Kidney (tissue), 14 donors: ENCODE measurements around the gene FUBP3. TPM values are rescaled to one million over a fixed set of nuclear protein-coding genes. Genes with fewer than 3 reads are reported as not detected.

ENCODE experiments used
- DNase-seq, 5 donors: peaks; one replicate each; pipeline ENCODE4 v3.0.0-alpha.2; 2013 to 2020
- FAIRE-seq: peaks from 2 replicates; lab custom pipeline; 2012; peaks lifted over from hg19 to GRCh38; lab: Jason Lieb, UNC
- H3K27ac ChIP-seq, 2 donors: one replicate each; pipeline ENCODE4 v1.7.0; 2013; ENCODE audit warnings: low read depth in 2 of 2, low read length in 2 of 2, inconsistent platforms in 1 of 2
- H3K27me3 ChIP-seq: one replicate; pipeline ENCODE4 v1.7.1; 2013; ENCODE audit warnings: low read length, inconsistent platforms; ENCODE audit not compliant: control insufficient read depth, insufficient read depth
- H3K36me3 ChIP-seq, 3 donors: one replicate each; pipeline versions ENCODE4 v1.7.0 to v1.7.1; 2013; ENCODE audit warnings: low read length in 3 of 3, control low read depth in 1 of 3, inconsistent platforms in 1 of 3; ENCODE audit not compliant: insufficient read depth in 3 of 3, control insufficient read depth in 2 of 3
- H3K4me1 ChIP-seq, 3 donors: one replicate each; pipeline versions ENCODE4 v1.7.0 to v1.7.1; 2013; ENCODE audit warnings: low read length in 3 of 3, inconsistent platforms in 1 of 3, low read depth in 1 of 3; ENCODE audit not compliant: control insufficient read depth in 2 of 3, insufficient read depth in 2 of 3
- H3K4me3 ChIP-seq, 3 donors: one replicate each; pipeline versions ENCODE4 v1.7.0 to v1.8.1; 2013; ENCODE audit warnings: low read length in 3 of 3, control low read depth in 1 of 3, inconsistent platforms in 1 of 3
- H3K9ac ChIP-seq, 3 donors: one replicate each; pipeline versions ENCODE4 v1.7.0 to v1.7.1; 2013; ENCODE audit warnings: low read length in 3 of 3, control low read depth in 1 of 3, inconsistent platforms in 1 of 3
- H3K9me3 ChIP-seq, 3 donors: one replicate each; pipeline versions ENCODE4 v1.7.0 to v1.7.1; 2013; ENCODE audit warnings: low read length in 3 of 3, control low read depth in 1 of 3, inconsistent platforms in 1 of 3; ENCODE audit not compliant: control insufficient read depth in 2 of 3, insufficient read depth in 1 of 3
- intact Hi-C: fragments of 100-400 bp; cut with DNase I; formaldehyde crosslinking; loops from one replicate; pipeline ENCODE4 v1.11.1; 2022
- polyA plus RNA-seq: library from polyadenylated mRNA; stranded (reverse); fragments of 350-450 nt; fragmentation: Illumina TruSeq; extraction: RNeasy Lipid Tissue Mini Kit (QIAGEN cat#74804); gene quantifications from one replicate; pipeline ENCODE4 v1.2.3, GENCODE V29; 2014; ENCODE audit warnings: low read depth, low replicate concordance; ENCODE audit not compliant: insufficient read depth
- total RNA-seq: library from RNA; stranded (reverse); fragmentation: NEBNext Ultra II Directional; extraction: Animal tissue kit (Norgen Biotek cat#: 25700); gene quantifications from one replicate; pipeline ENCODE4 v1.2.1, GENCODE V29; 2021
- TF ChIP-seq, protein P1 (sequence below): IDR thresholded peaks from 3 replicates; pipeline ENCODE4 v1.5.1; 2012; ENCODE audit warnings: mild to moderate bottlenecking, moderate library complexity, borderline replicate concordance; ENCODE audit not compliant: insufficient read depth; ENCODE audit errors: extremely low read depth
- donor health status: control.
- donor health status: control.
- donor health status: control.
- donor health status: control.
- donor health status: control.
- donor health status: DM: yes; HTN: yes; CAD: no.
- donor health status: Normal renal cell carcinoma (clear cell type).

The FUBP3 gene
- total and polyA plus RNA-seq, 2 donors from 2014 or later, result 19.4 to 44.1 TPM

DNA sequence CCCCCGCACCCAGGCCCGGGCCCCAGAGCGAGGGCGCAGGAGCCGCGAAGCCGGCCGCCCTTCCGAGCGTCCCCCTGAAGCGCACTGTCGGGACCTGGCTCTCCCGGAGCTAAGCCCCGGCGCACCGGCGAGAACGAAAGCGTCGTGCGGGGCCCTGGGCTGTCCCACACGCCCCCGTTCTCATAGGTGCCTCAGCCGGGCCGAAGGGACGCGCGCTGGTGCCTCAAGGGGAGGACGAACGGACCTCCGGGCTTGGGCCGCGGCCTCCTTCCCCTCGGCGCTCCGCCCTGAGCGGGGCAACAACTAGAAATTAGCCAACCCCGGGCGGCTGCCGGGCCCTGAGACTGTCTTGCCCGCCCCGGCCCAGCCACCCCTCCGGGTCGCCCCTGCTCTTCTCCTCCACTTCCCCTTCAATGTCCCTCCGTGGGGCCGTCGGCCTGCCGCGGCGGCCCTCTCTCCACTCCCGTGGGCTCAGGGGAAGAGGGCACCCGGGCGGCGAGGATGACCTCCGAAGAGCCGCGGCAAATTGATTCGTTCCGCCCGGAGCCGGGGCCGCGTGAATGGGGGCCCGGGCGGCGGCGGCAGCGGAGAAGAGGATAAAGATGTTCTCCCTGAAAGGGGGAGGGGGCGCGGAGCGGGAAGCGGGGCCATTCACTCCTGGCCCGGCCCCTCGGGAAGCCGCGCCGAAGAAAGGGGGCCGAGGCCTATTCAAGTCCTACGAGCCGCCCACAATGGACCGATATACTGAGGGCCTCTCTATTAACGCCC lies 81.5 kb downstream of the FUBP3 start:
- intact Hi-C loops, result no loop called here
- H3K27ac ChIP-seq, result no peak overlapping the region
- no peaks in the 10 kb centered on the region for H3K9me3 ChIP-seq
- no peak overlapping the region for H3K4me3 ChIP-seq
- H3K9ac ChIP-seq, result no peak overlapping the region
- peaks cover 0 to 3% (median 0%) of the 10 kb centered on the region in 3 donors for H3K4me1 ChIP-seq
- TF ChIP-seq, protein P1, sequence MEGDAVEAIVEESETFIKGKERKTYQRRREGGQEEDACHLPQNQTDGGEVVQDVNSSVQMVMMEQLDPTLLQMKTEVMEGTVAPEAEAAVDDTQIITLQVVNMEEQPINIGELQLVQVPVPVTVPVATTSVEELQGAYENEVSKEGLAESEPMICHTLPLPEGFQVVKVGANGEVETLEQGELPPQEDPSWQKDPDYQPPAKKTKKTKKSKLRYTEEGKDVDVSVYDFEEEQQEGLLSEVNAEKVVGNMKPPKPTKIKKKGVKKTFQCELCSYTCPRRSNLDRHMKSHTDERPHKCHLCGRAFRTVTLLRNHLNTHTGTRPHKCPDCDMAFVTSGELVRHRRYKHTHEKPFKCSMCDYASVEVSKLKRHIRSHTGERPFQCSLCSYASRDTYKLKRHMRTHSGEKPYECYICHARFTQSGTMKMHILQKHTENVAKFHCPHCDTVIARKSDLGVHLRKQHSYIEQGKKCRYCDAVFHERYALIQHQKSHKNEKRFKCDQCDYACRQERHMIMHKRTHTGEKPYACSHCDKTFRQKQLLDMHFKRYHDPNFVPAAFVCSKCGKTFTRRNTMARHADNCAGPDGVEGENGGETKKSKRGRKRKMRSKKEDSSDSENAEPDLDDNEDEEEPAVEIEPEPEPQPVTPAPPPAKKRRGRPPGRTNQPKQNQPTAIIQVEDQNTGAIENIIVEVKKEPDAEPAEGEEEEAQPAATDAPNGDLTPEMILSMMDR, result no peak
- DNase-seq, result peak in 1 of 5 donors; percentile 54
- no peaks in the 10 kb centered on the region for H3K36me3 ChIP-seq
- no peak for FAIRE-seq
- peaks cover 42% of the 10 kb centered on the region for H3K27me3 ChIP-seq

DNA sequence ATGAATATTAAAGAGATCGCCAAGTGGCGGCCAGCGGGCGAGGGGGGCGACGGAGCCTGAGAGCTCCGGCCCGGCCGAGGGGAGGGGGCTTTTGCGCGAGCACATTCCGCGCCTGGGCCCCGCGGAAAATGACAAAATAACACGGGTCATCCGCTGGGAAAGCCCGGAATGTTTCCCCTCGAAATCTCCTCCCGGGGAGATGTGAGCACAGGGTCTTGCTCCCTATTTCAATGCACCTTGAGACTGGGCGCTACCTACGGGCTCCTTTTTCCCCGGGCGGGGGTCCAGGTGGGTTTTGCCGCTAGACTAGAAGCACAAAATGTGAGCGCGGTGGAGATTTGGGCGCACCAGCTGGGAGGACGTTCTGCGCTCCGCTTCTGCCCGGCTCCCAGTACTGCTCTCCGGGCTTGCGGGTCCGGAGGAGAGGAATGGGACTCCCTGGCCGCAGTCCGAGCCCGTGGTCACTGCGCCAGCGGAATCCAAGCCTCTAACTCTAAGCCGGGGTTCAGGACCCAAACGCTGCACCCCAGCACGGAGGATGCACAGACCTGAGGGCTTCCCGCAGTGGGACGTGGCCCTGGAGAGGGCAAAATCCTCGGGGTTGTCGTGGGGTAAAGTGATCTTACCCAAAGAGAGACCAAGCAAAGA lies 82.2 kb downstream of the FUBP3 start:
- Histone ChIP-seq H3K36me3 (no peaks in the 10 kb centered on the region), H3K9ac (no peak overlapping the region), H3K9me3 (no peaks in the 10 kb centered on the region), H3K27ac (no peak overlapping the region), H3K4me3 (no peak overlapping the region), H3K4me1 (peaks cover 0 to 3% (median 0%) of the 10 kb centered on the region in 3 donors), H3K27me3 (peaks cover 48% of the 10 kb centered on the region)
- TF ChIP-seq, protein P1, result no peak
- FAIRE-seq, result no peak
- DNase-seq, result peak in 1 of 5 donors; percentile 21
- intact Hi-C loops, result no loop called here

DNA sequence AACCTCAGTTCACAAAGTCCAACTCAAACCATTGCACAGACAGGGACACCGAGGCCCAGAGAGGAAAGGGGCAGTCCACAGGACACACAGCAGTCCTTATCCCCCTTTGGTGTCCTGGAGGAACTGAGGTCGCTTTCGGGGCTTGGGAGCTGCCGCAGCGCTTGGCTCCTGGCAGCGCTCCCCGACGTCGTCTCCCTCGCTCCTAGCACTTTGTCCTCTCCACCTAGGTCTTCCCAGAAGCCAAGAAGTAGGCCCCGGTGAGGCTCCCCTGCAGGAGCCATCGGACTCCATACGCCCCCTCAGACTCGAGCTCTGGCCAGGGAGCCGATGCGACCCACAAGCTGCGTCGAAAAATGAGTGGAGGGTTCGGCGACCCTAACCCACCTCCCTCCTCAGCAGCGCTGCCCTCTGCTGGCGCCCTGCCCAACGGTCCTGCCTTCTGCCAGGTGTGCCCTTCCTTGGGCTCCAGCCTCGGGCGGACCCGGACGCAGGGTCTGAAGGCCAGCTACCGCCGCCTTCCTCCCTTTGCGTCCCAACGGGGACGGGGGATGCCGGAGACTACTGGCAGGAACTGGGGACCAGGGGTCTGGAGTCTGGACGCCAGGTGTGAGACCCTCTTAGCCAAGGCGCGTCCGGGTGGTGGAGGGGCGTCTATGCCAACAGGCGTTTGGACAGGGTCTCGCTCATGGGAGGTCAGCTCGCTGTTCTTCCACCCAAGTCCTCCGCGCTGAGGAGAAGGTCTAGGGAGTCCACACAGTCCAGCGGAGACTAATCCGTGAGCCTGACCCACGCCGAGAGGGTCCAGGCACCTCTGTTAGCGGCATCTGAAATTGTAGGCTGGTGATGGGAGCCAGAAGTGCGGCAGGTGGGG lies 83.0 kb downstream of the FUBP3 start:
- intact Hi-C loops, result no loop called here
- H3K27ac ChIP-seq, result no peak overlapping the region
- H3K4me1 ChIP-seq, result peaks cover 0 to 3% (median 0%) of the 10 kb centered on the region in 3 donors
- FAIRE-seq (no peak), DNase-seq (no peak)
- no peak overlapping the region for H3K4me3 ChIP-seq
- no peaks in the 10 kb centered on the region for H3K36me3 ChIP-seq
- TF ChIP-seq, protein P1, result no peak
- peaks cover 46% of the 10 kb centered on the region for H3K27me3 ChIP-seq
- H3K9me3 ChIP-seq, result no peaks in the 10 kb centered on the region
- H3K9ac ChIP-seq, result no peak overlapping the region
